Right ventricle myocardium inferior (tissue), 1 donor: Measurements from ENCODE around the gene ZBP1. TPM values are rescaled to one million over a fixed set of nuclear protein-coding genes. Genes with fewer than 3 reads are reported as not detected.

Source experiments
- ATAC-seq: fragments of 200-7000 bp; cut with Tn5 transposase; one replicate; pipeline ENCODE4 v1.9.1; 2020; ENCODE audit warnings: mild to moderate bottlenecking, moderate library complexity
- DNase-seq: peaks from one replicate; pipeline ENCODE4 v3.0.0; 2021; ENCODE audit errors: missing footprints
- intact Hi-C: fragments of 100-400 bp; cut with DNase I; formaldehyde crosslinking; loops from one replicate; pipeline ENCODE4 v1.11.0; 2022
- total RNA-seq: library from RNA; stranded (reverse); fragmentation: NEBNext Ultra II Directional; extraction: Animal tissue kit (Norgen Biotek cat#: 25700); gene quantifications from one replicate; pipeline ENCODE4 v1.2.1, GENCODE V29; 2021
- donor health status: DM: no; HTN: yes; CAD: no; lungs with severe emphysema.

Gene ZBP1
- total RNA-seq, 1 donor from 2014 or later: 0.22 TPM

GRCh38 chr20:57660181-57660921 lies 40.1 kb upstream of the ZBP1 start:
- ATAC-seq: no peak
- DNase-seq: peak; percentile 0
- intact Hi-C loops: no loop called here

GRCh38 chr20:57659517-57660180 lies 39.4 kb upstream of the ZBP1 start:
- intact Hi-C loops: no loop called here
- peak; percentile 55 for DNase-seq

GRCh38 chr20:57658833-57659516 lies 38.7 kb upstream of the ZBP1 start:
- DNase-seq: peak; percentile 11
- no peak for ATAC-seq
- intact Hi-C loops: no loop called here

More at GRCh38 chr20:57659517-57660180, 39.4 kb upstream of the ZBP1 start:
- ATAC-seq: no peak

- DNase-seq: peak; percentile 32
- no peak for ATAC-seq
- intact Hi-C loops: no loop called here
Measured at GRCh38 chr20:57658447-57658832, 38.2 kb upstream of the ZBP1 start.

- peak; percentile 82 for ATAC-seq
- intact Hi-C loops: no loop called here
- peak; percentile 76 for DNase-seq
Measured at GRCh38 chr20:57657535-57658446, 37.6 kb upstream of the ZBP1 start.

- intact Hi-C loops: no loop called here
- peak; percentile 58 for DNase-seq
- no peak for ATAC-seq
Measured at GRCh38 chr20:57656821-57657534, 36.8 kb upstream of the ZBP1 start.

- DNase-seq (peak; percentile 50), ATAC-seq (no peak)
- intact Hi-C loops: no loop called here
Measured at GRCh38 chr20:57656252-57656820, 36.1 kb upstream of the ZBP1 start.

GRCh38 chr20:57655809-57656155 lies 35.6 kb upstream of the ZBP1 start:
- ATAC-seq: no peak
- DNase-seq: peak; percentile 35
- intact Hi-C loops: loop anchor here (2.0 kb wide), 1 partner anchor 365 kb away; no protein-coding TSS in a partner anchor

GRCh38 chr20:57654998-57655808 lies 35.0 kb upstream of the ZBP1 start:
- peak; percentile 40 for DNase-seq
- intact Hi-C loops: loop anchor here (1.0 to 2.0 kb wide), 3 partner anchors 366 to 524 kb away; no protein-coding TSS in a partner anchor

GRCh38 chr20:57654363-57654997 lies 34.3 kb upstream of the ZBP1 start:
- DNase-seq (peak; percentile 43), ATAC-seq (peak; percentile 69)
- intact Hi-C loops: loop anchor here (1.0 to 2.0 kb wide), 3 partner anchors 366 to 525 kb away; no protein-coding TSS in a partner anchor

More at GRCh38 chr20:57654998-57655808, 35.0 kb upstream of the ZBP1 start:
- ATAC-seq: no peak

- DNase-seq (peak; percentile 7), ATAC-seq (no peak)
- intact Hi-C loops: loop anchor here (1.0 to 2.0 kb wide), 3 partner anchors 367 to 525 kb away; no protein-coding TSS in a partner anchor
Measured at GRCh38 chr20:57653910-57654309, 33.7 kb upstream of the ZBP1 start.

GRCh38 chr20:57653546-57653900 lies 33.3 kb upstream of the ZBP1 start:
- intact Hi-C loops: no loop called here
- ATAC-seq: no peak
- no peak for DNase-seq

GRCh38 chr20:57652606-57653545 lies 32.6 kb upstream of the ZBP1 start:
- peak; percentile 59 for DNase-seq
- intact Hi-C loops: no loop called here
- no peak for ATAC-seq

GRCh38 chr20:57651881-57652605 lies 31.8 kb upstream of the ZBP1 start:
- intact Hi-C loops: no loop called here
- DNase-seq: peak; percentile 56
- ATAC-seq: no peak
